Measurements from ENCODE around the gene GPR152.
"Not testable (repeated sequence)": the region's sequence is repeated elsewhere in the genome, so short reads cannot be mapped to it uniquely, and the experiment has no call there.

GPR152 gene

DNA sequence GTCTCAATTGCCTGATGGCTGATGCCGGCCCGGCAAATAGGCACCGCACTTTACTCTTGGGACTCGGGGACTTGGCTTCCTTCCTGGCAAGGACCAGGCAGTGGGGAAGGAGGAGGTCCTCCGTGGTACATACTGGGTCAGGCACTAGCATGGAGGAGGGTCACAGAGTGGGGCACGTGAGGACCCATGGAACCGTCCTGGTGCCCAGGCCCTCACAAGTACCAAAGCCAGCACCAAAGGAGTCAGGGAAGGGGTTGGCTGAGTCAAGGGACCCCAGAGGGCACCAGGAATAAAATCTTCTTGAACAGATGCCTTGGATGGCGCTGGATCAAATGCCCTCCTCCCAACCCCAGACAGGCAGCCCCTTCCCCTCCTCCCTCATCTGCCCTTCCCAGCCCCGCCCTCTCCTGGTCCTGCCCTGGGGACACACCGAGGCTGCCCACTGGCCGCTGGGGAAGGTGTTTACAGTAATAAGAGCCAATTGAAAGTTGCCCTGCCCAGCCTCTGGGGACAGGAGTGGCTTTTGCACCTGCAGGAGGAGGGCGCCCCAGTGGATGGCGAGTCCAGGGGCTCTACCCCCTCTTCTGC lies 42.7 kb downstream of the GPR152 start:
- no peak for DNase-seq (ENCODE audit: low spot score)

DNA sequence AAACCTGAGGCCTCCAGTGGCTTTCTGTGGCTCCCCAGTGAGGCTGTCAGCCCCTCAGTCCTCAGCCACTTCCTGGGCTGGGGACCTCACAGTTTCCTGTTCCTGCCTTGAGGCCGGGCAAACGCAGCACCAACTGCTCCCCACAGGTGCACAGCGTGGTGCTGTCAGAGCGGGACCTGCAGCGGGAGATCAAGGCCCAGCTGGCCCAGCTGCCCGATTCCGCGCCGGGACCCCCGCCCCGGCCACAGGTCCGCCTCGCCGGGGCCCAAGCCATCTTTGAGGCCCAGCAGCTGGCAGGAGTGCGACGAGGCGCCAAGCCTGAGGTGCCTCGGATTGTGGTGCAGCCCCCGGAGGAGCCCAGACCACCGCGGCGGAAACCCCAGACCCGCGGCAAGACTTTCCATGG lies 43.3 kb downstream of the GPR152 start:
- DNase-seq (ENCODE audit: low spot score) = peak; percentile 87

DNA sequence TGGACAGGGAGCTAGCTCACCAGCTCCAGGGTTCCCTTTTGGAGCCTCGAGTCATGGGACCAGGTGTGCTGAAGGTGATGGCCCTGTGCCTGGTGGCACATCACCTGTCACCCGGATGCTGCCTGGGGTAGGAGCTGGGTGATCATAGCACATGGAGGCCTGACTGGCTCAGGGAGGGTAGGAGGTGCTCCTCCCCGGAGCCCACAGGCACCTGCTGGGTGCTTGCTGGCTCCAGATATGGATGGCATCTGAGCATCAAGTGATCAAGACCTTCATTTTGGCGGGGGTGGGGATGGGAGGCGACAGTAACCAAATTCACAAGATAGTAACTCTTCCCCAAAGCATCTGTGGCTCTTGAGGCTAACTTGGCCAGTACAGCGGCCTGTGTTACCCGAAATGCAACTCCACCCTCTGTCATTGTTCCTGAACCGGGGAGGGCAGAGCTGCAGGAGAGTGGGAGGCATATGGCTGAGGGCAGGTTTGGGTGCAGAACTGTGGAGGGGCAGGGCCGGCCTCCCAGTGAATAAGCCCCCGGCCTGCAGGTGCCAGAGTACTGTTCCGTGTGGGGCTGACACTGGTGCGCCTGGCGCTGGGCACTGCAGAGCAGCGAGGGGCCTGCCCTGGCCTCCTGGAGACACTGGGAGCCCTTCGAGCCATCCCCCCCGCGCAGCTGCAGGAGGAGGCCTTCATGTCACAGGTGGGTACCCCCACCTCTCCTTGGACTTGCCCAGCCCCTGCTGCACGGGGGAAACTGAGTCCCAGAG lies 43.9 kb downstream of the GPR152 start:
- peak; percentile 37 for DNase-seq (ENCODE audit: low spot score)

DNA sequence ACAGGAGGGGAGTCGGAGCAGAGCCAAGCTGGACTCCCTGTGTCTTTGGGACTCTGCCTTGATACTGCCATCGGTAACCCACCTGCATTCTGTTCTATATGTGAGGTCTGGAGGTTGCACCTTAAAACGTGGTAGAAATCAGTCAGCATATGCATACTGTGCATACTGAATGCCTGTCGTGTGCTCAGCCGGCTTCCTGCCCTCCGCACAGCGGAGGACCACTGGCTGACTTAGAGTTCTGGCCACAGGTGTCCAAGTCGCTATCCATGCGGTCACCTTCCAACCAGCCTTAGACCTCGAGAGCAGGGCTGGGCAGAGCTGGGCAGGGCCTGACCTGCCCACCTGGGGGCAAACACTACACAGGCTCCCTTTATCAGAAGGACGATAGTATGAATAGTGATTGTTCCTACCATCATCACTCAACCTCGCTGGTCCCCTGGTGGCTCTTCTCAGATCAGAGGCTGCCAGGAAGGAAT lies 44.8 kb downstream of the GPR152 start:
- DNase-seq (ENCODE audit: low spot score) = no peak

DNA sequence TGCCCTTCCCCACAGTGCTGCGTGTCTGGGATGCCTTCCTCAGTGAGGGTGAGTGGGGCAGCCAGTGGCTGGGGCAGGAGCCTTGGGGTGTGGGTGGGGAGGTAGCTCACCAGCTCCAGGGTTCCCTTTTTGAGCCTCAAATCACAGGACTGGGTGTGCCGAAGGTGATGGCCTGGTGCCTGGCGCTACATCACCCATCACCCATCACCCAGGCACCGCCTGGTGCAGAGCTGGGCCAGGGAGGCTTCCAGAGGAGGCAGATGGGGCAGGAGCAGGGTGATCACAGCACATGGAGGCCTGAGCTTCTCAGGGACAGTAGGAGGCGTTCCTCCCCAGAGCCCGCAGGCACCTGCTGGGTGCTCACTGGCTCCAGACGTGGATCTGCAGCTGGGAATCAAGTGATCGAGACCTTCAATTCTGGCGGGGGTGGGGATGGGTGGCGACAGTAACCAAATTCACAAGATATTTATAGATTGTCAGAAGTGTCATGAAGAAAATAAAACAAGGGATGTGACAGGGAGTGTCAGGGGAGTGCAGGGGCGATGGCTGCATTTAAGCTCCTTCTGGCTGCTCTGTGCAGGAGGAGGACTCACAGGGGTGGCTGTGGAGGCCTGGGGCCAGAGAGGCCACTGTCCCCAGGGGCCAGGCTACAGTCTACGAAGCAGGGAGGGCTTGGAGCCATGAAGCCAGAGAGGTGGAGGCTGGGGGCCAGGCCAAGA lies 45.4 kb downstream of the GPR152 start:
- no peak for DNase-seq (ENCODE audit: low spot score)

DNA sequence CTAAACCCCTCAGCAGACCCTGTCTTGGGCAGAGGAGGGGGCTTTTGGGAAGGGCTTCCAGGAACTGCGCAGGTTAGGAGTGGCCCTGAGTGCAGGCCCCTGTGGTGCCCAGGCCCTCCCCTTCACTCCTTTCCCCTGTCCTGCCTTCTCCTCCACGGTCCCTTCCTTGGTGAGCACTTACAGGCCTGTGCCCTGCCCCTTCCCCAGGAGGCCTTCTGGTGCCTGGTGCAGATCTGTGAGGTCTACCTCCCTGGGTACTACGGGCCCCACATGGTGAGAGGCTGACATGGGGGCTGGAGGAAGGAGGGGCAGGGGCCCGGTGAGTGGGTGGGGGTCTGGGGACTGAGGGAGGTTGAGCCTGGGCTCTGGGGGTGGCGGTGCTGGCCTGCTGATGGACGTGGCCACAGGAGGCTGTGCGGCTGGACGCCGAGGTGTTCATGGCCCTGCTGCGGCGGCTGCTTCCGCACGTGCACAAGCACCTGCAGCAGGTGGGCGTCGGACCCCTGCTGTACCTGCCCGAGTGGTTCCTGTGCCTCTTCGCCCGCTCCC lies 46.0 kb downstream of the GPR152 start:
- DNase-seq (ENCODE audit: low spot score) = no peak

DNA sequence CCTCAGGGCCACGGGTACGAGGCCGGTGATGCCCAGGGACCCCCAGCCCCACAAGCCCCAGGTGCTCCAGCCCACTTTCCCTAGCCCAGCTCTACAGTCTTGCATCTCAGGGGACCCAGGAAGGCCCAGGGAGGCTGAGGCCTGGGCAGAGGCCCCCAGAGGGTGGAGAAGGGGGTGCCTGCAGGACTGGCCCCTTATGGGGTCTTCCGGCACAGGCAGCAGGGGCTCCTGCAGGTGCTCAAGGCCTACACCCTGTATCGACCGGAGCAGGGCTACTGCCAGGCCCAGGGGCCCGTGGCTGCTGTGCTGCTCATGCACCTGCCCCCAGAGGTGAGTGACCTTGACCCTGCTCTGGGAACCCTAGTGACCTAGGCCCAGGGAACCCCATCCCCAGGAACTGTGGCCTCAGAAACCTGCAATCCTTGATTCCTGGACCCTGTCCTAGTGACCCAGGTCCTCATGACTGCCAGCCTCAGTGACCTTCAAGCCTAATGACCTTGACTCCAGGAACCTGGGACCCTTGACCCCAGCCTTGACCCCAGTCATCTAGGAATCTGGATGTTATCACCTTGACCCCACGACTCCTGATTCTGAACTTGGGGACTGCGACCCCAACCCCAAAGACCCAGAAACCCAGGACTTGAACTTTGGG lies 46.7 kb downstream of the GPR152 start:
- no peak for DNase-seq (ENCODE audit: low spot score)

DNA sequence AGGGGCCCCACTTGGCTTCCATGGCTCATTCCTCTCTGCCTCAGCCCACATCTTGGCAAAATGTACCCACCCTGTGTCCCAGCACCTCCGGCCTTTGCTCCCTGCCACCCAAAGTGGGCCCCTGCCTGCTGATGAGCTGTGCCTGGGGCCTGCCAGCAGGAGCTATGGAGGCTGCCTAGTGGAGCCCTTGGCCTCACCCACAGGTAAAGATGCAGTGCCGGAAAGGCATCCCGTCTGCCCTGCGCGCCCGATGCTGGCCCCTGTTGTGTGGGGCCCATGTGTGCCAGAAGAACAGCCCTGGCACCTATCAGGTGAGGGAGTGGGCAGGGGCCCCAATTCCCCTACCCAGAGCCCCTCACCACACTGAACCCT lies 47.3 kb downstream of the GPR152 start:
- no peak for DNase-seq (ENCODE audit: low spot score)

DNA sequence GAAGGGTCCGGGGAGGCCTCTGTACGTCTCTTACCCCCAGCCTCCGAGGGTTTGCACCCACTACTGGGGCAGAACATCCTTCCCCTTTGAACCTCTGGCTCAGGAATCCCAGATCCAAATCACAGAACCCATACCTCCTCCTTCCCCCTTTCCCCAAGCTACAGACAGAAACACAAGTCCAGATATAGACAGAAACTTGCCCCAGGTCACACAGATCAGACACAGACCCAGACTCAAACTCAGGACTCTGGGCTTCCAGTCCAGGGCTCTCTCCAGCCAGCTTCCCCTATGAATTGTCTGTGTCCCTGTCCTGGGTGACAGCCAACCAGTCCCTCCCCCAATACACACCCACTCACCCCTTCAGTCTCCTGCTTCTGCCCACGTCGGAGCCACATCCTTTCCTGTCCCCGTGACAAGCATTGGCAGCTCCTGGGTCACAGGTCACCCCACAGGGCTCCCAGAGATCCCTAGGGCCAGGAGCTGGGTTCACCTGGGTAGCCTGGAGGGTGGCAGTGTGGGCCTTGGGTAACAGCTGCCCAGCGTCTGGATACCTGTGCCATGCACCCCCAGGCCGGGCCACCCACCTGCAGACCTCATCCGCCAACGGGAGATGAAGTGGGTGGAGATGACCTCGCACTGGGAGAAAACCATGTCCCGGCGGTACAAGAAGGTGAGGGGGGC lies 47.9 kb downstream of the GPR152 start:
- DNase-seq (ENCODE audit: low spot score) = peak; percentile 70

DNA sequence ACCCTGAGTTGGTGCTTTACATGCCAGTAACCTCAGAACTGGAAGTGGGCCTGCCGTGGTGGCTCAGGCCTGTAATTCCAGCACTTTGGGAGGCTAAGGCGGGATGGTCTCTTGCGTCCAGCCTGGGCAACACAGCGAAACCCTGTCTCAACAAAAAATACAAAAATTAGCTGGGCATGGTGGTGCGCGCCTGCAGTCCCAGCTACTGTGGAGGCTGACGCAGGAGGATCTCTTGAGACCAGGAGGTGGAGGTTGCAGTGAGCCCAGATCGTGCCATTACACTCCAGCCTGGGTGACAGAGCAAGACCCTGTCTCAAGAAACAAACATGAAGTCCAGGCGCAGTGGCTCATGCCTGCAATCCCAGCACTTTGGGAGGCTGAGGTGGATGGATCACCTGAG lies 49.4 kb downstream of the GPR152 start:
- DNase-seq (ENCODE audit: low spot score) = not testable (repeated sequence)

DNA sequence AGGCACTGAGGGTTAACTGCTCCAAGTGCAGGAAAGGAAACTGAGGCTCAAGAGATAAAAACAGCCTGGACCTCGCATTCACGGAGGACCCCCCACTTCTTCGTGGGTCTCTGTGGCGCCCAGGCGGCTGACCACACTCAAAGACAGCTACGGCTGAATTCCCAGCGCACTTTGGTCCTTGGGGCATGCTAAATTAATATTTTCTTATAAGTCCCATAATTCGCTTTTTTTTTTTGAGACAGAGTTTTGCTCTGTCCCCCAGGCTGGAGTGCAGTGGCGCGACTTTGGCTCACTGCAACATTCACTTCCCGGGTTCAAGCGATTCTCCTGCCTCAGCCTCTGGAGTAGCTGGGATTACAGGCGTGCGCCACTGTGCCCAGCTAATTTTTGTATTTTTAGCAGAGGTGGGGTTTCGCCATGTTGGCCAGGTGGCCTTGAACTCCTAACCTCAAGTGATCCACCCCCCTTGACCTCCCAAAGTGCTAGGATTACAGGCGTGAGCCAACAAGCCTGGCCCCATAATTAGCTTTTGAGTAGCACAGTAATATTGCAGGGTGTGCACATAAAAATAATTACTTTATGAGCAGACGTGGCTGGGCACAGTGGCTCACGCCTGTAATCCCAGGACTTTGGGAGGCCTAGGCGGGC lies 50.2 kb downstream of the GPR152 start:
- not testable (repeated sequence) for DNase-seq (ENCODE audit: low spot score)

DNA sequence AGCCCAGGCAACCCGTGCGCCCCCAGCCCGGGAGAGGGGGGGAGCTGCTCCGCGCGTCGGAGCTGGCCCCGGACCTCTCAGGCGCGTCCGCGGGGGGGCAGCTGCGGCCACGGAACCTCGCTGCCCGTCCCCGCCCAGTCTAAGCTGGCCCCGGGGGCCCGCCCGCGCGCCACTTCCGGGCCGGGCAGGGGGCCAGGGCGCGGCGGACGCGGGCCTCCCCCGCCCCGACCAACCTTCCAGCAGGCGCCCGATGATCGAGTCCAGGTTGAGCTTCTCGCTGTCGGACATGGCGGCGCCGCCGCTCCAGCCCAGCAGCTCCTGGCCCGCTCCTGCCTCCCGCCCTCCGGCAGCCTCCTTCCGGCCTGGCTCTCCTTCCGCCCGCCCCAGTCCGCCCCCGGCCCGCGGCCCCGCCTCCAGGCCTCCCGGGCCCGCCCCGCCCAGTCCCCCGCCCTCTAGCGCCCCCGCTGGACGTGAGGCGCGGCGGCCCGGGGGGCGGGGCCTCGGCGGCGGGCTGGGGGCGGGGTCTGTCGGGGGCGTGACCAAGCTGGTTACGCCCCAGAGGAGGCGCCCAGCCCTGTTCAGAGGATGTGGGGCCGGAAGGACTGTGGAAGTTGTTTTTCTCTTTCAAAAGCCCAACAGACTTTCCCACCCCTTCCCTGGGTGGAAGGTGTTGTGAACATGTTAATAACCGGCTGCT lies 50.9 kb downstream of the GPR152 start, which contains the start of gene PPP1CA:
Gene PPP1CA (minus strand): TSS at position 364 of the 697 bp plus-strand sequence. CDS start 76 bp downstream, at position 288.
- DNase-seq (ENCODE audit: low spot score) = peak; percentile 91
